GM23338 (cell line): ENCODE data around the gene PPL.

Experiments
- EZH2 ChIP-seq: fragments of 200-600 bp; sonication (generic); IDR thresholded peaks from one replicate; pipeline ENCODE4 v1.8.0; 2017; ENCODE audit warnings: antibody characterized with exemption, mild to moderate bottlenecking, low read depth; ENCODE audit not compliant: unreplicated experiment
- EZH2phosphoT487 ChIP-seq: fragments of 200-600 bp; sonication (generic); IDR thresholded peaks from one replicate; pipeline ENCODE4 v1.8.1; 2018; ENCODE audit warnings: antibody characterized with exemption; ENCODE audit not compliant: unreplicated experiment
- POLR2AphosphoS5 ChIP-seq: IDR thresholded peaks from 2 replicates; pipeline ENCODE4 v1.6.1; 2016; ENCODE audit warnings: antibody characterized with exemption, low read depth
- TF ChIP-seq, protein P1 (sequence below), 2 experiments: fragments of 200-600 bp in 1 of 2; sonication (generic) in 1 of 2; conservative IDR thresholded peaks; 2 replicates each; pipeline versions ENCODE4 v1.5.1 to v1.6.1; 2016 to 2017; ENCODE audit warnings: antibody characterized with exemption in 2 of 2, low read depth in 2 of 2, mild to moderate bottlenecking in 2 of 2, moderate library complexity in 1 of 2

DNA sequence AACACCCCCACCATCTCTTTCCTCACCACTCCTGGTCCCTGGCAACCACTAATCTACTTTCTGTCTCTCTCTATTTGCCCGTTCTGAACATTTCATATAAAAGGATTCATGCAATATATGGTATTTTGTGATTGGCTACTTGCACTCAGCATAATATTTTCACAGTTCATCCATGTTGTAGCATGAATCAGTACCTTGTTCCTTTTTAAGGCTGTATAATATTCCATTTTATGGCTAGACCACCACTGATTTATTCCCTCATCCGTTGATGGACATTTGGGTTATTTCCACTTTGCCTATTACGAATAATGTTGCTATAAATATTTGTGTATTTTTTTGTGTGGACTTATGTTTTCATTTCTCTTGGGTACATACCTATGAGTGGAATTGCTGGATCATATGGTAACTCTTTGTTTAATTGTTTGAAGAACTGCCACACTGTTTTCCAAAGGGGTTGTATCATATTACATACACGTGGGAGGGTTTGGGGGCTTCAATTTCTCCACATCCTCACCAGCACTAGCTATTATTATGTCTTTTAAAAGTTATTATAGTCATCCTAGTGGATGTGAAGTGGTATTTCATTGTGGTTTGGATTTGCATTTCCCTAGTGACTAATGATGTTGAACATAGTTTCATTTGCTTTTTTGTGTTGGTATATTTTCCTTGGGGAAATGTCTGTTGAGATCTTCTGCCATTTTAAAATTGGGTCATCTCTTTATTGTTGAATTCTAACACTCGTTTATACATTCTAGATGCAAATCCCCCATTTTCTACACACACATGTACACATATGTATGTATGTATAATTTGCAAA lies 47.4 kb upstream of the PPL start:
- no peak for TF ChIP-seq EZH2
- TF ChIP-seq, protein P1, sequence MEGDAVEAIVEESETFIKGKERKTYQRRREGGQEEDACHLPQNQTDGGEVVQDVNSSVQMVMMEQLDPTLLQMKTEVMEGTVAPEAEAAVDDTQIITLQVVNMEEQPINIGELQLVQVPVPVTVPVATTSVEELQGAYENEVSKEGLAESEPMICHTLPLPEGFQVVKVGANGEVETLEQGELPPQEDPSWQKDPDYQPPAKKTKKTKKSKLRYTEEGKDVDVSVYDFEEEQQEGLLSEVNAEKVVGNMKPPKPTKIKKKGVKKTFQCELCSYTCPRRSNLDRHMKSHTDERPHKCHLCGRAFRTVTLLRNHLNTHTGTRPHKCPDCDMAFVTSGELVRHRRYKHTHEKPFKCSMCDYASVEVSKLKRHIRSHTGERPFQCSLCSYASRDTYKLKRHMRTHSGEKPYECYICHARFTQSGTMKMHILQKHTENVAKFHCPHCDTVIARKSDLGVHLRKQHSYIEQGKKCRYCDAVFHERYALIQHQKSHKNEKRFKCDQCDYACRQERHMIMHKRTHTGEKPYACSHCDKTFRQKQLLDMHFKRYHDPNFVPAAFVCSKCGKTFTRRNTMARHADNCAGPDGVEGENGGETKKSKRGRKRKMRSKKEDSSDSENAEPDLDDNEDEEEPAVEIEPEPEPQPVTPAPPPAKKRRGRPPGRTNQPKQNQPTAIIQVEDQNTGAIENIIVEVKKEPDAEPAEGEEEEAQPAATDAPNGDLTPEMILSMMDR (conservative IDR thresholded peaks at IDR 0.05; ENCODE audit: low read depth in 2 of 2): no peak
- no peak for TF ChIP-seq POLR2AphosphoS5
- no peak for TF ChIP-seq EZH2phosphoT487
